Fibroblast of mammary gland (primary cell): ENCODE data around the gene GOLGB1.
A peak's percentile ranks its signal among the peaks of the same experiment; 100 is the strongest.
"Not testable (repeated sequence)": the region's sequence is repeated elsewhere in the genome, so short reads cannot be mapped to it uniquely, and the experiment has no call there.

ENCODE experiments used
- DNase-seq: peaks from one replicate; pipeline ENCODE4 v3.0.0-alpha.2; 2010; ENCODE audit warnings: low read depth
- H3K4me3 ChIP-seq: 2 replicates; pipeline ENCODE4 v1.5.1; 2011; ENCODE audit warnings: low read depth, mild to moderate bottlenecking, low read length, moderate library complexity; ENCODE audit not compliant: control insufficient read depth
- TF ChIP-seq, protein P1 (sequence below): conservative IDR thresholded peaks from 2 replicates; pipeline ENCODE4 v1.5.1; 2011; ENCODE audit warnings: low read depth, low read length, inconsistent platforms; ENCODE audit not compliant: control insufficient read depth, insufficient read depth

The GOLGB1 gene

DNA sequence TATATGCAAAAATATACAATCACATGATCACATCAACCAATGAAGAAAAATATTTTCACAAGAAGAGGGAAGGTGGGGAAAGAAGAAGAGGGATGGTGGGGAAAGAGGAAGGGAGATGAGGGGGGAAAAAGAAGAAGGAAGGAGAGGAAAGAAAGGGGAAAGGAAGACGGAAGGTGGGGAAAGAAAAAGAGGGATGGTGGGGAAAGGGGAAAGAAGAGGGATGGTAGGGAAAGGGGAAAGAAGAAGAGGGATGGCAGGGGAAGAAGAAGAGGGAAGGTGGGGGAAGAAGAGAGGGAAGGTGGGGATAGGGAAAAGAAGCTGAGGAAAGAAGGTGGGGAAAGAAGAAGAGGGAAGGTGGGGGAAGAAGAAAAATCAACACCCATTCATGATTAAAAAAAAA lies 3.2 kb upstream of the GOLGB1 start:
- TF ChIP-seq, protein P1, sequence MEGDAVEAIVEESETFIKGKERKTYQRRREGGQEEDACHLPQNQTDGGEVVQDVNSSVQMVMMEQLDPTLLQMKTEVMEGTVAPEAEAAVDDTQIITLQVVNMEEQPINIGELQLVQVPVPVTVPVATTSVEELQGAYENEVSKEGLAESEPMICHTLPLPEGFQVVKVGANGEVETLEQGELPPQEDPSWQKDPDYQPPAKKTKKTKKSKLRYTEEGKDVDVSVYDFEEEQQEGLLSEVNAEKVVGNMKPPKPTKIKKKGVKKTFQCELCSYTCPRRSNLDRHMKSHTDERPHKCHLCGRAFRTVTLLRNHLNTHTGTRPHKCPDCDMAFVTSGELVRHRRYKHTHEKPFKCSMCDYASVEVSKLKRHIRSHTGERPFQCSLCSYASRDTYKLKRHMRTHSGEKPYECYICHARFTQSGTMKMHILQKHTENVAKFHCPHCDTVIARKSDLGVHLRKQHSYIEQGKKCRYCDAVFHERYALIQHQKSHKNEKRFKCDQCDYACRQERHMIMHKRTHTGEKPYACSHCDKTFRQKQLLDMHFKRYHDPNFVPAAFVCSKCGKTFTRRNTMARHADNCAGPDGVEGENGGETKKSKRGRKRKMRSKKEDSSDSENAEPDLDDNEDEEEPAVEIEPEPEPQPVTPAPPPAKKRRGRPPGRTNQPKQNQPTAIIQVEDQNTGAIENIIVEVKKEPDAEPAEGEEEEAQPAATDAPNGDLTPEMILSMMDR = no peak
- no peak for DNase-seq
- no peak overlapping the region for H3K4me3 ChIP-seq

DNA sequence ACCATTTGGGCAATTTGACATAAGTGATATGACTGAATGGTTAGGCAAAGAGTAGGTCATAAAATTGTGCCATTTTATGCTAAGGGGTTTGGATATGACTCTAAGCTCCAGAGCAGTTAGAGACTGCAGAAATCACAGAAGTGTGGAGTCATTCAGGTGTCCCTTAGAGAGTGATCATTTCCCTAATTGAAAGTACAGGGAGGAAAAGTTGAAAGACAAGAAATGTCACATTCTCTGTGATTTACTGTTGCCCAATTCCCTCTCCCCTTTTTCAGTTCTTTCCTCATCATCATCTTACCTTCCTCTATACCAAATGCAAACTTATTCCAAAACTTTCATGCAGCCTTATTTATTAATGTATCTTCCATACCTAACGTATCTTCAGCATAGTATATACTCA lies 2.7 kb upstream of the GOLGB1 start:
- no peak overlapping the region for H3K4me3 ChIP-seq
- DNase-seq = no peak
- TF ChIP-seq, protein P1 = no peak

DNA sequence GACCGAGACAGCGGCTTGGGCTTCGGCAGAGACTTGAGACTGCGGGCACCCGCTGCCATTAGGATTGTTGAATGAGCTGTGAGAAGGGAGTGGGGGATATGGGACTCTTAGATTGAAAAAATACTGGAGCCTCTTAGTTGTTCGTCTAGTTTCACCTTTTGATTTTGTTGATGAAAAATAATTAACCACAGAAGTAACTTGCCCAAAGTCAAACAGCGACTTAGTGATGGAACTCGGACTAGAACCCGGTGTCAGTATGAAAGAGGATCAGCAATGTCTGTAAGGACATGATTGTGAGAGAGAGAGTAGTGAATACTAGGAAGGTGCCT lies 510 bp upstream of the GOLGB1 start:
- TF ChIP-seq, protein P1 = no peak
- H3K4me3 ChIP-seq = peak overlapping the region; percentile 95
- DNase-seq = no peak

DNA sequence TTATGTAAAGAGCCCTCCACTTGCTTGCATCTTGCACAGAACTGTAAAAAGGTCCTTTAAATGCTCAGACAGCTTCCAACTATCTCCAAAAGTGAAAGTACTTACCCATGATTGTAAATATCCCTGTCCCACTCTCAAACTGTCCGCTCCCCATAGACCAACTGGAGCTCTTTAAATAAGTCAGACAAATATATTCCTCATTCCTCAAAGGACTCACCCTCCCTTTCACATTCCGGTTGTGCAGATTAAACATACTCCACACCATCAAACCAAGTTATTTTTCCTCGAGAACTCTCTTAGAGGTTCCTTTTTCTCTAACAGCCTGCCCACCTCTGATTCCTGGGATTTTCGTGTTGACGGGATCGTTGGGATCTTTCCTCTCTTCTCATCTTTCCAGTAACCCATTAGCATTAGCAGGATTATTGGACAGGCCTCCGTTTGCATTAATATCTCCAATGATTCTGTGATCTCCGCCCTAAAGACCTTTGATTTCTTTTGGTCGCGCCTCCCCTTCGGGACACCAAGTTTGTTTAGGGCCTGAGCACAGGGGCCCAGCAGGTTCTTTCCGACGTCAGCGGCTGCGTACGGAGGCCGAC lies 763 bp downstream of the GOLGB1 start:
- DNase-seq = peak; percentile 64
- H3K4me3 ChIP-seq = peak overlapping the region; percentile 95
- TF ChIP-seq, protein P1 = no peak

DNA sequence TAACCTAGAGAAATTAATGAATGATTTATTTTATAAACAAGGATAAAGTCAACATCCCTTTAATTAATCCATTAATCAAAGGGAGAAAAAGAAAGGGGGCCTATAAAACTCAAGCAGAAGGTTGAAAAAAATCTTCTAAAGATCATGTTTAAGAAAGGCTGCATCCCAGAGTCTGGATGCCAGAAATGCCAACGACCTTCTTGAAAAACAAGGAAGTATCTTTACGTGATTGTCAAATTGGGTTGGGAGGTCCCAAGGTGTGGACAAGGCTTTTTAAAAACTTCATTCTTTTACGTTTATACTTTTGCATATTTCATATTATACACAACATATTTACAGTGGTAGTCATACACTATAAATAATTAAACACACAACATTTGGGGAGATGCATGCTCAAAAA lies 1.6 kb downstream of the GOLGB1 start:
- TF ChIP-seq, protein P1 = no peak
- DNase-seq = no peak
- H3K4me3 ChIP-seq = peak overlapping the region; percentile 95

DNA sequence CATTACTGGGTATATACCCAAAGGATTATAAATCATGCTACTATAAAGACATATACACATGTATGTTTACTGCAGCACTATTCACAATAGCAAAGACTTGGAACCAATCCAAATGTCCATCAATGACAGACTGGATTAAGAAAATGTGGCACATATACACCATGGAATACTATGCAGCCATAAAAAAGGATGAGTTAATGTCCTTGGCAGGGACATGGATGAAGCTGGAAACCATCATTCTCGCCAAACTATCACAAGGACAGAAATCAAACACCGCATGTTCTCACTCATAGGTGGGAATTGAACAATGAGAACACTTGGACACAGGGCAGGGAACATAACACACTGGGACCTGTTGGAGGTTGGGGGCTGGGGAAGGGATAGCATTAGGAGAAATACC lies 6.4 kb downstream of the GOLGB1 start:
- not testable (repeated sequence) for DNase-seq, H3K4me3 ChIP-seq

DNA sequence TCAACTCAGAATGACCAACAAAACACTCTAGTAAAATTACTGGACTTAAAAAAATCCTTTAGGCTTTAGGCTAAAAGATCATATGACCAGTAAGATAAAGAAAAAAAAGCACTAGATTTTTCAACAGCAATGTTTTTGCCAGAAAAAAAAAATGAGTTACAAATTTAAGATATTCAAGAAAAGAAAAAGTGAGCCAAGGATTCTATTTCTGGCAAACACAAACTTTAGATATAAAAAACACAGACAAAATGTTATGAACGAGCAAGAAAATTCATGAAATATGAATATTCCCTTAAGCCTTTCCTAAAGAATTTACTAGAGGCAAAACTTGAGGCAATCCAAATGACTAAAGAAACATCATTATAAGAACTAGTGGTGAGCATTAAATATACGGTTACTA lies 8.6 kb downstream of the GOLGB1 start:
- TF ChIP-seq, protein P1 = no peak
- H3K4me3 ChIP-seq = no peak overlapping the region
- no peak for DNase-seq

DNA sequence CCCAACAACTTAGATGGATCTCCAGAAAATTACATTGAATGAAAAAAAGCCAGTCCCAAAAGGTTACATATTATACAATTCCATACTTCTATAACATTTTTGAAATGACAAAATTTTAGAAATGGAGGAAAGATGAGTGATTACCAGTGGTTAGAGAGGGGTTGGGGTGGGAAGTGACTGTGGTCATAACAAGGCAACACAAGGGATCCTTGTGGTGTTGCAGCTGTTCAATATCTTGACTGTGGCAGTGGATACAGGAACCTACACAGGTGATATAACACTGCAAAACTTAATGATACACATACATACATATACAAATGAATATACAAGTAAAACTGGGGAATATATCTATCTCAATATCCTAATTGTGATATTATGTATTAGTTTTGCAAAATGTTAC lies 9.6 kb downstream of the GOLGB1 start:
- TF ChIP-seq, protein P1 = no peak
- H3K4me3 ChIP-seq = no peak overlapping the region
- DNase-seq = no peak
